Osteocyte (in vitro differentiated cells): Measurements from ENCODE around the gene SPACA4. TPM values are rescaled to one million over a fixed set of nuclear protein-coding genes. Genes with fewer than 3 reads are reported as not detected.
A peak's percentile ranks its signal among the peaks of the same experiment; 100 is the strongest.

ENCODE experiments used
- DNase-seq: peaks from one replicate; pipeline ENCODE4 v3.0.0; 2021; ENCODE audit warnings: mixed read lengths; ENCODE audit not compliant: unreplicated experiment; ENCODE audit errors: extremely low spot score
- H3K27ac Mint-ChIP-seq: one replicate; pipeline ENCODE4 v1.8.0; 2021; ENCODE audit warnings: mild to moderate bottlenecking, mixed read lengths; ENCODE audit not compliant: unreplicated experiment
- H3K27me3 Mint-ChIP-seq: one replicate; pipeline ENCODE4 v1.8.0; 2021; ENCODE audit warnings: mixed read lengths; ENCODE audit not compliant: unreplicated experiment
- H3K36me3 Mint-ChIP-seq: one replicate; pipeline ENCODE4 v1.8.0; 2021; ENCODE audit warnings: mixed read lengths; ENCODE audit not compliant: unreplicated experiment
- H3K4me1 Mint-ChIP-seq: one replicate; pipeline ENCODE4 v1.8.0; 2021; ENCODE audit warnings: mixed read lengths; ENCODE audit not compliant: unreplicated experiment
- H3K4me3 Mint-ChIP-seq: one replicate; pipeline ENCODE4 v1.8.0; 2021; ENCODE audit warnings: mild to moderate bottlenecking, moderate library complexity, mixed read lengths; ENCODE audit not compliant: unreplicated experiment
- H3K9me3 Mint-ChIP-seq: one replicate; pipeline ENCODE4 v1.8.0; 2021; ENCODE audit warnings: mixed read lengths; ENCODE audit not compliant: unreplicated experiment
- total RNA-seq: library from RNA; stranded (reverse); gene quantifications from 2 replicates; pipeline ENCODE4 v1.2.1, GENCODE V29; 2021
- TF ChIP-seq, protein P1 (sequence below): fragments of 200-600 bp; sonication (generic); IDR thresholded peaks from 2 replicates; pipeline ENCODE4 v1.5.0; 2021; ENCODE audit warnings: antibody characterized with exemption, mild to moderate bottlenecking, moderate library complexity

SPACA4 gene
- total RNA-seq, 1 donor from 2014 or later = not detected

- Mint-ChIP-seq H3K4me3 (peak overlapping the region; percentile 96), H3K4me1 (peaks cover 51% of the 10 kb centered on the region), H3K9me3 (no peaks in the 10 kb centered on the region), H3K36me3 (no peaks in the 10 kb centered on the region), H3K27me3 (peaks cover 6% of the 10 kb centered on the region), H3K27ac (peak overlapping the region; percentile 100)
- TF ChIP-seq, protein P1, sequence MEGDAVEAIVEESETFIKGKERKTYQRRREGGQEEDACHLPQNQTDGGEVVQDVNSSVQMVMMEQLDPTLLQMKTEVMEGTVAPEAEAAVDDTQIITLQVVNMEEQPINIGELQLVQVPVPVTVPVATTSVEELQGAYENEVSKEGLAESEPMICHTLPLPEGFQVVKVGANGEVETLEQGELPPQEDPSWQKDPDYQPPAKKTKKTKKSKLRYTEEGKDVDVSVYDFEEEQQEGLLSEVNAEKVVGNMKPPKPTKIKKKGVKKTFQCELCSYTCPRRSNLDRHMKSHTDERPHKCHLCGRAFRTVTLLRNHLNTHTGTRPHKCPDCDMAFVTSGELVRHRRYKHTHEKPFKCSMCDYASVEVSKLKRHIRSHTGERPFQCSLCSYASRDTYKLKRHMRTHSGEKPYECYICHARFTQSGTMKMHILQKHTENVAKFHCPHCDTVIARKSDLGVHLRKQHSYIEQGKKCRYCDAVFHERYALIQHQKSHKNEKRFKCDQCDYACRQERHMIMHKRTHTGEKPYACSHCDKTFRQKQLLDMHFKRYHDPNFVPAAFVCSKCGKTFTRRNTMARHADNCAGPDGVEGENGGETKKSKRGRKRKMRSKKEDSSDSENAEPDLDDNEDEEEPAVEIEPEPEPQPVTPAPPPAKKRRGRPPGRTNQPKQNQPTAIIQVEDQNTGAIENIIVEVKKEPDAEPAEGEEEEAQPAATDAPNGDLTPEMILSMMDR = no peak
- peak; percentile 99 for DNase-seq
Observed at GRCh38 chr19:48637449-48637947, 31.0 kb downstream of the SPACA4 start.

DNA sequence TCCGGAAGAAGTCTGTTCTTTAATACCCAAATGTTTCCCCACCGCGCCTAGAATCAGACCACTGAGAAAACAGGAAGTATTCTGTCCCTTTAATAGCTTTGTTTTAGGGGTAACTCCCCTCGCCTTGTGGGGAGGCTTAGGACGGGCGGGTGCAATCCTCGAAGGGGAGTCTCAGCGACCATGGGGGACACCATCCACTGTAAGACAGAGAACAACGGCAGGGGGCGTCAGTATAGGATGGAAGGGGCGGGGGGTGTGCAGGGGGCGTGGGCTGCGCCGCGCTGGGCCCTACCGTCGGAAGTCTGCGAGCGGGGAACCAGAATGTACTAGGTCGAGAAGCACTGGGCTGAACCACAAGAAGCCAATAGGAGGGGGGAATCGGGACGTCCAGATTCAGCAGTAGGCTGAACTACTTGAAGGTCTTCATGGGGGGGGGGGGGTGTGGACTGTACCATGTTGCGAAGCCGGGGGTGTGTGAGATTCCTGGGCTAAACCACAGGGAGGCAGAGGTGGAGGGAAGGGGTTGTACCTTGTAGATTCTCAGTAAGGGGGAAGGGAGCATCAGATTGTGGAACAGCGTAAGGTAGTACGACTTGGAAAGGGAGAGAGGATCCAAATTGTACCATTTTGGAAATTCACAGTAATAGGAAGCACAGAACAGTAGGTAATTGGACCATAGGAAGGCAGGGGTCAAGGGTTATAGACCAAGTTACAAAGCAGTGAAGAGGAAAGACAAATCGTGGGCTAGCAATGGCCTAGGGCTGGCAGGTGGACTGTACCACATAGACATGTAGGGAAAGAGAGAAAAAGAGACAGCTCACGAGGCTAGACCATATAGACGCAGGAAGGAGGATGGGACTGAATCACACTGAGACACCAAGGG is 31.6 kb downstream of the SPACA4 start:
- TF ChIP-seq, protein P1 = peak; percentile 34
- peaks cover 45% of the 10 kb centered on the region for H3K4me1 Mint-ChIP-seq
- DNase-seq = peak; percentile 95
- no peaks in the 10 kb centered on the region for H3K36me3 Mint-ChIP-seq
- H3K27ac Mint-ChIP-seq = peak overlapping the region; percentile 100
- H3K9me3 Mint-ChIP-seq = no peaks in the 10 kb centered on the region
- peaks cover 6% of the 10 kb centered on the region for H3K27me3 Mint-ChIP-seq
- peak overlapping the region; percentile 96 for H3K4me3 Mint-ChIP-seq

- Mint-ChIP-seq H3K36me3 (no peaks in the 10 kb centered on the region), H3K4me3 (no peak overlapping the region), H3K27me3 (peaks cover 6% of the 10 kb centered on the region), H3K9me3 (no peaks in the 10 kb centered on the region), H3K4me1 (peaks cover 37% of the 10 kb centered on the region), H3K27ac (no peak overlapping the region)
- no peak for DNase-seq
- TF ChIP-seq, protein P1 = no peak
Observed at GRCh38 chr19:48638831-48639381, 32.4 kb downstream of the SPACA4 start.

DNA sequence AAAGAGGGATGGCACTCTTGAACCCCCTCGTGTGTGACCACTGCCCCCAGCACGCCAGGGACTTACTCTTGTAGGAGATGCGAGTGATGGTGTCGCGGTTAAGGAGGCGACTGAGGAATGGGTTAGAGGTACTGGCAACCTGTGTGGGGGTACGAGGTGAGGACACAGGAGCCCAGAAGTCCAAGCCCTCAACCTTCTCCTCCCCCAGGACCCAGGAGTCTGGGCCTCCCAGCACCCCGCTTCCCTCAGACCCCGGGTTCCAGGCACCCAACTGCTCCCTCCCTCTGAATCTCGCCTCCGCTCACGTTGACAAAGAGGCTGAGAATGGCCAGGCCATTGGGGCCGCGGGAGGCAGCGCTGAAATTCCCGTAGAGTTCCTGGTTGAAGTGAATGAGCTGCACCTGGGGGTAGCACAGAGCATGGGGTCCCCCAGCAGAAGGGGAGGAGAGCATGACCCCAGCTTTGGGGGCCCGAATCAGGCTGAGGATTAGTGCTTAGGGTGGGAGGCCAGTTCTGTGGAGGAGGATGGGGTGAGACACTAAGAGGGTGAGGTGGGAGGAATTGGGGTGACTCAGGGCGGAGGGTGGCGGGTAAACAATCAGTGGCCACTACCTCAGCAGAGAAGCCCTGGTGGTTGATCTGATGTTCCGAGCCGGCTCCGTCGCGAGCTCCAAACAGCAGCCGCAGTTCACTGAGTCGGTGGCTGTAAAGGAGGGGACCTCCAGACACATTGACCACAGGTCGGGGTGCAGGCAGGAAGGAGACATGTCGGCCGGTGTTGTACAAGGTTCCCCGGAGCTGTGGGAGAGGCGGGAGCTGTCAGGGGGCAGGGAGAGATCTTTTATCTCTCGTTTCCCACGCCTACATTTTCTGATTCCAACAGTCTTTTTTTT is 33.2 kb downstream of the SPACA4 start:
- H3K27me3 Mint-ChIP-seq = peaks cover 6% of the 10 kb centered on the region
- no peak overlapping the region for H3K4me3 Mint-ChIP-seq
- TF ChIP-seq, protein P1 = no peak
- H3K27ac Mint-ChIP-seq = no peak overlapping the region
- H3K9me3 Mint-ChIP-seq = no peaks in the 10 kb centered on the region
- DNase-seq = no peak
- peaks cover 34% of the 10 kb centered on the region for H3K4me1 Mint-ChIP-seq
- H3K36me3 Mint-ChIP-seq = no peaks in the 10 kb centered on the region
